Measurements from ENCODE around the gene HACL1.

DNA sequence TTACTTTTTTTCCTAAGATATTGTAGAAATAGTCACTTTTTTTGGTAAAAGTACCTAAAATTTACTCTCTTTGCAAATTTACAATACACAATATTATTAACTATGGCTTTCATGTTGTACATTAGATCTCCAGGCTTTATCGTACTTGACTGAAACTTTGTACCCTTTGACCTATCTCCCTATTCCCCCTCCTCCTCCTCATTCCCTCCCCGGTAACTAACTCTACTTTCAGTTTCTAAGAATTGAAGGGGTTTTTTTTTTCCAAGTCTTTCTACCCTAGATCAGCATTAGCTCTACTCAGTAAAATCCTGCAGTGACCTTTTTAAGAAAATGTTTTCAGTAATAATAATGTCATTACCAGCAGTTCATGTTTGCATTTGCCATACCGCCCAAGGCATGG is 10.1 kb downstream of the HACL1 start:
- TF ChIP-seq POLR2AphosphoS5 (IDR thresholded peaks at IDR 0.05; ENCODE audit: low read length) (no peak), CTCF (IDR thresholded peaks at IDR 0.05 in 2 of 3, conservative IDR thresholded peaks at IDR 0.05 in 1 of 3; ENCODE audit: control insufficient read depth in 2 of 3, extremely low read depth in 1 of 3, insufficient read depth in 1 of 3, low read depth in 3 of 3, low read length in 3 of 3) (no peak), HDGF (IDR thresholded peaks at IDR 0.05) (no peak), RAD21 (IDR thresholded peaks at IDR 0.05; ENCODE audit: insufficient read depth, low read depth, low read length) (no peak), POLR2A (IDR thresholded peaks at IDR 0.05; ENCODE audit: low read depth, low read length) (no peak), TCF12 (IDR thresholded peaks at IDR 0.05; ENCODE audit: low read depth, low read length) (no peak), SIN3A (IDR thresholded peaks at IDR 0.05; ENCODE audit: low read depth, low read length) (no peak)
- TF ChIP-seq, protein P1, sequence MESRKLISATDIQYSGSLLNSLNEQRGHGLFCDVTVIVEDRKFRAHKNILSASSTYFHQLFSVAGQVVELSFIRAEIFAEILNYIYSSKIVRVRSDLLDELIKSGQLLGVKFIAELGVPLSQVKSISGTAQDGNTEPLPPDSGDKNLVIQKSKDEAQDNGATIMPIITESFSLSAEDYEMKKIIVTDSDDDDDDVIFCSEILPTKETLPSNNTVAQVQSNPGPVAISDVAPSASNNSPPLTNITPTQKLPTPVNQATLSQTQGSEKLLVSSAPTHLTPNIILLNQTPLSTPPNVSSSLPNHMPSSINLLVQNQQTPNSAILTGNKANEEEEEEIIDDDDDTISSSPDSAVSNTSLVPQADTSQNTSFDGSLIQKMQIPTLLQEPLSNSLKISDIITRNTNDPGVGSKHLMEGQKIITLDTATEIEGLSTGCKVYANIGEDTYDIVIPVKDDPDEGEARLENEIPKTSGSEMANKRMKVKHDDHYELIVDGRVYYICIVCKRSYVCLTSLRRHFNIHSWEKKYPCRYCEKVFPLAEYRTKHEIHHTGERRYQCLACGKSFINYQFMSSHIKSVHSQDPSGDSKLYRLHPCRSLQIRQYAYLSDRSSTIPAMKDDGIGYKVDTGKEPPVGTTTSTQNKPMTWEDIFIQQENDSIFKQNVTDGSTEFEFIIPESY (IDR thresholded peaks at IDR 0.05), result no peak
- TF ChIP-seq, protein P2, sequence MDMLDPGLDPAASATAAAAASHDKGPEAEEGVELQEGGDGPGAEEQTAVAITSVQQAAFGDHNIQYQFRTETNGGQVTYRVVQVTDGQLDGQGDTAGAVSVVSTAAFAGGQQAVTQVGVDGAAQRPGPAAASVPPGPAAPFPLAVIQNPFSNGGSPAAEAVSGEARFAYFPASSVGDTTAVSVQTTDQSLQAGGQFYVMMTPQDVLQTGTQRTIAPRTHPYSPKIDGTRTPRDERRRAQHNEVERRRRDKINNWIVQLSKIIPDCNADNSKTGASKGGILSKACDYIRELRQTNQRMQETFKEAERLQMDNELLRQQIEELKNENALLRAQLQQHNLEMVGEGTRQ (IDR thresholded peaks at IDR 0.05; ENCODE audit: borderline replicate concordance, low read depth, low read length), result no peak

All from GM12878 (cell line).